Heart left ventricle (tissue), 16 donors: ENCODE data around the gene DNAJB1. TPM values are rescaled to one million over a fixed set of nuclear protein-coding genes. Genes with fewer than 3 reads are reported as not detected.

Source experiments
- ATAC-seq, 4 donors: fragments of 200-7000 bp; cut with Tn5 transposase; one replicate each; pipeline ENCODE4 v1.9.1; 2020 to 2022; ENCODE audit warnings: moderate library complexity in 4 of 4, mild to moderate bottlenecking in 3 of 4, moderate number of reproducible peaks in 1 of 4
- DNase-seq, 5 donors: peaks; one replicate each; pipeline ENCODE4 v3.0.0-alpha.2; 2020
- H3K27ac ChIP-seq, 12 donors: fragments of 200-600 bp; sonication (generic) in 4 of 12; one replicate each; pipeline versions ENCODE4 v1.5.0 to v1.8.0; 2016 to 2022; ENCODE audit warnings: mild to moderate bottlenecking in 2 of 12
- H3K27me3 ChIP-seq, 9 donors: fragments of 200-600 bp; sonication (generic) in 2 of 9; one replicate each; pipeline versions ENCODE4 v1.5.1 to v1.8.0; 2016 to 2022; ENCODE audit warnings: mild to moderate bottlenecking in 3 of 9
- H3K36me3 ChIP-seq, 9 donors: fragments of 200-600 bp; sonication (generic) in 2 of 9; one replicate each; pipeline versions ENCODE4 v1.5.0 to v1.8.0; 2018 to 2022; ENCODE audit warnings: mild to moderate bottlenecking in 2 of 9
- H3K4me1 ChIP-seq, 12 donors: fragments of 200-600 bp; sonication (generic) in 4 of 12; one replicate each; pipeline versions ENCODE4 v1.5.0 to v1.8.0; 2016 to 2022; ENCODE audit warnings: mild to moderate bottlenecking in 3 of 12
- H3K4me3 ChIP-seq, 12 donors: fragments of 200-600 bp; sonication (generic) in 4 of 12; one replicate each; pipeline versions ENCODE4 v1.5.0 to v1.8.0; 2017 to 2022; ENCODE audit warnings: mild to moderate bottlenecking in 9 of 12, moderate library complexity in 4 of 12
- H3K9me3 ChIP-seq, 12 donors: fragments of 200-600 bp; sonication (generic) in 4 of 12; one replicate each; pipeline versions ENCODE4 v1.5.0 to v1.8.0; 2016 to 2022; ENCODE audit warnings: mild to moderate bottlenecking in 1 of 12
- POLR2A ChIP-seq, 2 donors: fragments of 450-650 bp; IDR thresholded peaks; one replicate each; pipeline ENCODE4 v1.6.1; 2017; ENCODE audit warnings: antibody characterized with exemption in 2 of 2, mild to moderate bottlenecking in 2 of 2, moderate library complexity in 2 of 2
- WGBS, 4 donors: extraction: QIAGEN DNeasy Blood & Tissue Kit in 2 of 4; methylation state at CpG; one replicate each; pipeline versions ENCODE4 v1.1.5 to v1.1.7; 2013 to 2018; 5-methylcytosine and 5-hydroxymethylcytosine counted together
- intact Hi-C, 10 donors: fragments of 100-400 bp; cut with DNase I; formaldehyde crosslinking; loops; one replicate each; pipeline versions ENCODE4 v1.11.1 to v1.14.2; 2022
- polyA plus RNA-seq, 2 donors: library from polyadenylated mRNA; stranded (reverse); fragments of 200-250 nt; gene quantifications; one replicate each; pipeline ENCODE4 v1.2.3, GENCODE V29; 2013
- total RNA-seq, 9 donors: library from RNA; depleted of rRNA in 2 of 9; stranded (reverse); fragments of >200 nt in 2 of 9; fragmentation: NEBNext Ultra II Directional in 3 of 9; extraction: Animal tissue kit (Norgen Biotek cat#: 25700) in 3 of 9; gene quantifications; one replicate each; pipeline versions ENCODE4 v1.1.0 to v1.2.4, GENCODE V29; 2016 to 2023
- TF ChIP-seq, protein P1 (sequence below), 12 donors: fragments of 200-600 bp; sonication (generic) in 4 of 12; IDR thresholded peaks; one replicate each; pipeline versions ENCODE4 v1.5.0 to v1.8.0; 2018 to 2022; ENCODE audit warnings: antibody characterized with exemption in 12 of 12, mild to moderate bottlenecking in 5 of 12
- donor health status: ischemic (EF 13 %, LVEDD 7.1; RV severe dilation, severe dysfunction).
- donor health status: healthy with polysubstance abuse.
- donor health status: DM: no; HTN: yes; CAD: no.
- donor health status: DM: no; HTN: no; CAD: no.
- donor health status: ischemic (EF 25% LVEDD 6.9; RV normal size, moderate dysfunction).
- donor health status: ischemic (EF 25% LVEDD 5.7; RV mildly dilated, moderate dysfunction).
- donor health status: healthy.
- donor health status: DM: yes; HTN: yes; CAD: no.
- donor health status: ischemic (EF 35%, LVEDD 5.7; RV mildly dilated, moderate dysfunction).
- donor health status: nonischemic (EF 11% LVEDD 7.7; RV severe dilation, severe dysfunction).
- donor health status: DM: yes; HTN: yes; CAD: no.
- donor health status: PGD.
- donor health status: ischemic (EF 29% LVEDD 5.4; RV normal size, mild dysfunction).
- donor health status: nonischemic (EF 23%, LVEDD 6.1; RV moderate dilation, normal function).

DNAJB1 gene
- total and polyA plus RNA-seq, 11 donors, result 27.5 to 70.6 (median 44.8) TPM

DNA sequence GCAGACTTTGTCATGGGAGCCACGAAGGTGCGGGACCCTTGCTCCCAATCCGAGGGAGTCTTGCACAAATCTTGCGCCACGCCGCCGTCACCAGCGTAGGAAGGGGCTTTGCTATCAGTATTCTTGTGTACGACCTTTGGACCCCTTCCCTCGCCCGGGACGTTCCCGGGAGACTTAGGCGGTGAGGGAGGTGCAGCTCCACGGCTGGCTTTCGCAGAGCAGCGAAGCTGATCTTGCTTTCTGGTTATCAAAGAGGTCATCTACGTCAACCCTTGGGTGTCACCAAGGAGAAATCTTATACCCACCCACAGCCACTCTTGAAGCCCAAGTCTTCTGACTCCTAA lies 11.8 kb upstream of the DNAJB1 start:
- H3K27ac ChIP-seq, result peak overlapping the region; percentile 70 to 95 (median 86)
- intact Hi-C loops, result no loop called here
- DNase-seq (no peak), ATAC-seq (peak in 1 of 4 donors; percentile 0)
- peaks cover 0 to 40% (median 24%) of the 10 kb centered on the region in 12 donors for H3K4me1 ChIP-seq
- no peaks in the 10 kb centered on the region for H3K27me3 ChIP-seq
- TF ChIP-seq, protein P1, sequence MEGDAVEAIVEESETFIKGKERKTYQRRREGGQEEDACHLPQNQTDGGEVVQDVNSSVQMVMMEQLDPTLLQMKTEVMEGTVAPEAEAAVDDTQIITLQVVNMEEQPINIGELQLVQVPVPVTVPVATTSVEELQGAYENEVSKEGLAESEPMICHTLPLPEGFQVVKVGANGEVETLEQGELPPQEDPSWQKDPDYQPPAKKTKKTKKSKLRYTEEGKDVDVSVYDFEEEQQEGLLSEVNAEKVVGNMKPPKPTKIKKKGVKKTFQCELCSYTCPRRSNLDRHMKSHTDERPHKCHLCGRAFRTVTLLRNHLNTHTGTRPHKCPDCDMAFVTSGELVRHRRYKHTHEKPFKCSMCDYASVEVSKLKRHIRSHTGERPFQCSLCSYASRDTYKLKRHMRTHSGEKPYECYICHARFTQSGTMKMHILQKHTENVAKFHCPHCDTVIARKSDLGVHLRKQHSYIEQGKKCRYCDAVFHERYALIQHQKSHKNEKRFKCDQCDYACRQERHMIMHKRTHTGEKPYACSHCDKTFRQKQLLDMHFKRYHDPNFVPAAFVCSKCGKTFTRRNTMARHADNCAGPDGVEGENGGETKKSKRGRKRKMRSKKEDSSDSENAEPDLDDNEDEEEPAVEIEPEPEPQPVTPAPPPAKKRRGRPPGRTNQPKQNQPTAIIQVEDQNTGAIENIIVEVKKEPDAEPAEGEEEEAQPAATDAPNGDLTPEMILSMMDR (IDR thresholded peaks at IDR 0.05), result no peak
- no peak for TF ChIP-seq POLR2A (IDR thresholded peaks at IDR 0.05)
- WGBS, 4 donors, result 0% methylated on average over 15 to 18 of the region's 18 CpGs
- no peaks in the 10 kb centered on the region for H3K9me3 ChIP-seq
- H3K4me3 ChIP-seq, result peak overlapping the region; percentile 57 to 91 (median 74)
- peaks cover 0 to 7% (median 0%) of the 10 kb centered on the region in 9 donors for H3K36me3 ChIP-seq

DNA sequence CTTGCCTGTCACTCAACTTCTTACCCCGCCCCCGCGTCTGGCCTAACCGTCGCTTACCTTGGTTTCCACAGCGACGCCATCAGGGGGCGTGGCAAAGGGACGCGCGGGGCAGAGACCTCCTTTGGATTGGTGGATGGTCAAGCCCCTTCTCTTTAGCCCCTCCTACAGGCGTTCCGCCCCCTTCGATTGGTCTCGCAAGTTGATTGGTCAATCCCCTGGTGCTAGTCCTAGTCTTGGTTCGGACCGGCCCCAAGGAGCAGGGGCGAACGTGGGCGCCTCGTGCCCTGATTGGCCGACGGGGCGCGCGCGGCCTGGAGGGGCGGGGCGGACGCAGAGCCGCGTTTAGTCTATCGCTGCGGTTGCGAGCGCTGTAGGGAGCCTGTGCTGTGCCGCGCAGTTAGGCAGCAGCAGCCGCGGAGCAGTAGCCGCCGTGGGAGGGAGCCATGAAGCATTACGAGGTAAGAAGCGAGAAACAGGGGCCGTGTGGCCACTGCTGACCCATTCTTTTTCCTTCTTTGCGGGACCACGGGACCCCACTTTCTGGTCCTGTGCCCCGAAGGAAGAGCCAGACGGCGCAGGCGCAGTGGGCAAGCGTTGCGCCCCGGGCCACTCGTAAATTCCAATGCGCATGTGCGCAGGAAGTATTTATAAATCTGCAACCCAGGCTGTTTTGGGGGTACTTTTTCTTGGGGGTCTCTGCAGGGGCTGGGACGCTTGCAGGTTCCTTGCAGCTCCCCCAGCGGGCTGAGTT lies 11.2 kb upstream of the DNAJB1 start, which contains the start of gene TECR:
Gene TECR (plus strand): TSS at position 341 of the 751 bp plus-strand sequence. CDS start 103 bp downstream, at position 444.
- Histone ChIP-seq H3K9me3 (no peaks in the 10 kb centered on the region), H3K27me3 (no peaks in the 10 kb centered on the region), H3K27ac (peak within 1 kb of the TSS; percentile 70 to 95 (median 86)), H3K4me3 (peak within 1 kb of the TSS; percentile 57 to 91 (median 74)), H3K4me1 (peaks cover 0 to 40% (median 24%) of the 10 kb centered on the region in 12 donors), H3K36me3 (peaks cover 0 to 3% (median 0%) of the 10 kb centered on the region in 9 donors)
- ATAC-seq (peak; percentile 97 to 99 (median 98)), DNase-seq (peak; percentile 99 to 100 (median 100))
- intact Hi-C loops, result loop anchor here in 1 of 10 donors (1.0 kb wide), 1 partner anchor 11 kb away; the partner anchor contains the start of gene DNAJB1
- 0% methylated on average over 26 to 59 of the region's 59 CpGs for WGBS, 4 donors
- TF ChIP-seq POLR2A (IDR thresholded peaks at IDR 0.05), result peak; percentile 71 to 97
- TF ChIP-seq, protein P1 (IDR thresholded peaks at IDR 0.05), result peak in 3 of 12 donors; percentile 2 to 16 (median 13)

DNA sequence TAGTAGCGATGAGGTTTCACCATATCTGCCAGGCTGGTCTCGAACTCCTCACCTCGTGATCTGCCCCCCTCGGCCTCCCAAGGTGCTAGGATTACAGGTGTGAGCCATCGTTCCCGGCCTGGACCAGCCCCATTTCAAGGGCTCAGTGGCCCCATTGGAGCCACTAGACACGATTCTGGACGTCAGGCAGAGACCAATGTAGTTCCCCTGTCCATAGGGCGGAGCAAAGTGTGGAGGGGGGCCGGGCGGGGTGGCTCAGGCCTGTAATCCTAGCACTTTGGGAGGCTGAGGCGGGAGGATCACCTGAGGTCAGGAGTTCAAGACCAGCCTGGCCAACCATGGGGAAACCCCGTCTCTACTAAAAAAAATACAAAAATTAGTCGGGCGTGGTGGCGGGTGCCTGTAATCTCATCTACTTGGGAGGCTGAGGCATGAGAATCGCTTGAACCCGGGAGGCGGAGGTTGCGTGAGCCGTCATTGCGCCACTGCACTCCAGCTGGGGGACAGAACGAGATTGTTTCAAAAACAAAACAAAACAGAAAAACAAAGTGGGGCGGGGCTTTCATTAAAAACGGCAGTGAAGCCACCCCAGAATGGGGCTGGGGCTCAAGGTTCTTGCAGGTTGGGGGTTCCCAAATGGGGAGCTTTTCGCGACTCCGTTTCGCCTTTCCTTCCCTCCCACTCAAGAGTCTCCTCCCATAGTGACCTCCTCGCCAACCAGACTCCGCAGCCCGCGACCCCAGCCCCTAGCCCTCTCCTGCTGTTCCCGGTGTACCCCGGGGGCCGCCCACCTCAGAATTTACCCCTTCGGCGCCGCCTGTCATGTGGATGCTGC lies 10.4 kb upstream of the DNAJB1 start:
- Histone ChIP-seq H3K4me1 (peaks cover 0 to 38% (median 23%) of the 10 kb centered on the region in 12 donors), H3K27ac (peak overlapping the region in 5 of 12 donors; percentile 16 to 93 (median 85)), H3K27me3 (no peaks in the 10 kb centered on the region), H3K36me3 (no peaks in the 10 kb centered on the region), H3K4me3 (peak overlapping the region; percentile 40 to 80 (median 72)), H3K9me3 (no peaks in the 10 kb centered on the region)
- no peak for ATAC-seq
- intact Hi-C loops, result loop anchor here in 1 of 10 donors (1.0 kb wide), 1 partner anchor 10 kb away; the partner anchor contains the start of gene DNAJB1
- WGBS, 4 donors, result 38 to 43% (median 41%) methylated on average over 39 of the region's 39 CpGs
- DNase-seq, result no peak
- TF ChIP-seq, protein P1 (IDR thresholded peaks at IDR 0.05), result no peak
- no peak for TF ChIP-seq POLR2A (IDR thresholded peaks at IDR 0.05)
